Prostate gland (tissue), 2 donors: ENCODE results near the gene PDE12.

Experiments used
- POLR2A ChIP-seq: fragments of 450-650 bp; IDR thresholded peaks from one replicate; pipeline ENCODE4 v1.6.1; 2016; ENCODE audit warnings: antibody characterized with exemption, mild to moderate bottlenecking
- POLR2AphosphoS5 ChIP-seq: sonication (generic); formaldehyde crosslinking; IDR thresholded peaks from one replicate; pipeline ENCODE4 v1.6.1; 2017; ENCODE audit warnings: antibody characterized with exemption
- TF ChIP-seq, protein P1 (sequence below), 4 experiments: fragments of 200-600 bp in 2 of 4; fragments of 450-650 bp in 2 of 4; sonication (generic) in 2 of 4; IDR thresholded peaks; 1 replicate in 3 of 4; 2 replicates in 1 of 4; pipeline ENCODE4 v1.5.1; 2016 to 2019; ENCODE audit warnings: antibody characterized with exemption in 4 of 4, mild to moderate bottlenecking in 2 of 4, moderate library complexity in 2 of 4

- TF ChIP-seq POLR2AphosphoS5, result no peak
- TF ChIP-seq, protein P1, sequence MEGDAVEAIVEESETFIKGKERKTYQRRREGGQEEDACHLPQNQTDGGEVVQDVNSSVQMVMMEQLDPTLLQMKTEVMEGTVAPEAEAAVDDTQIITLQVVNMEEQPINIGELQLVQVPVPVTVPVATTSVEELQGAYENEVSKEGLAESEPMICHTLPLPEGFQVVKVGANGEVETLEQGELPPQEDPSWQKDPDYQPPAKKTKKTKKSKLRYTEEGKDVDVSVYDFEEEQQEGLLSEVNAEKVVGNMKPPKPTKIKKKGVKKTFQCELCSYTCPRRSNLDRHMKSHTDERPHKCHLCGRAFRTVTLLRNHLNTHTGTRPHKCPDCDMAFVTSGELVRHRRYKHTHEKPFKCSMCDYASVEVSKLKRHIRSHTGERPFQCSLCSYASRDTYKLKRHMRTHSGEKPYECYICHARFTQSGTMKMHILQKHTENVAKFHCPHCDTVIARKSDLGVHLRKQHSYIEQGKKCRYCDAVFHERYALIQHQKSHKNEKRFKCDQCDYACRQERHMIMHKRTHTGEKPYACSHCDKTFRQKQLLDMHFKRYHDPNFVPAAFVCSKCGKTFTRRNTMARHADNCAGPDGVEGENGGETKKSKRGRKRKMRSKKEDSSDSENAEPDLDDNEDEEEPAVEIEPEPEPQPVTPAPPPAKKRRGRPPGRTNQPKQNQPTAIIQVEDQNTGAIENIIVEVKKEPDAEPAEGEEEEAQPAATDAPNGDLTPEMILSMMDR (IDR thresholded peaks at IDR 0.05), result no peak
- TF ChIP-seq POLR2A, result no peak
Measured at GRCh38 chr3:57559526-57559925, 3.5 kb downstream of the PDE12 start.
